ENCODE data around the gene ACAN. TPM values are rescaled to one million over a fixed set of nuclear protein-coding genes. Genes with fewer than 3 reads are reported as not detected.

The ACAN gene
- total and polyA plus RNA-seq, 2 of the 8 experiments (the other 6 are each of a cell fraction or from before 2014, with no cell fraction given): 0.71 to 0.73 TPM

- TF ChIP-seq NANOG (IDR thresholded peaks at IDR 0.05; ENCODE audit: insufficient read depth, low read depth, low read length, poor library complexity, severe bottlenecking) (no peak), SIX5 (IDR thresholded peaks at IDR 0.05; ENCODE audit: low read depth, low read length) (no peak), RAD21 (IDR thresholded peaks at IDR 0.05 in 1 of 2, conservative IDR thresholded peaks at IDR 0.05 in 1 of 2; ENCODE audit: low read depth in 2 of 2, low read length in 2 of 2) (no peak), TAF7 (optimal IDR thresholded peaks at IDR 0.05; ENCODE audit: borderline replicate concordance, low read depth, low read length) (no peak), JUND (IDR thresholded peaks at IDR 0.05; ENCODE audit: low read length) (no peak)
Measured at GRCh38 chr15:88852476-88852875, 49.2 kb downstream of the ACAN start (continued).
